Thyroid gland (tissue), 4 donors: ENCODE measurements around the gene XAF1. TPM values are rescaled to one million over a fixed set of nuclear protein-coding genes. Genes with fewer than 3 reads are reported as not detected.
"Not testable (repeated sequence)": the region's sequence is repeated elsewhere in the genome, so short reads cannot be mapped to it uniquely, and the experiment has no call there.

Experiments
- DNase-seq, 2 donors: peaks; one replicate each; pipeline ENCODE4 v3.0.0-alpha.2; 2019
- H3K27ac ChIP-seq, 3 donors: fragments of 200-600 bp; sonication (generic); 1 replicate in 2 of 3; 2 replicates in 1 of 3; pipeline ENCODE4 v1.5.1; 2016 to 2019; ENCODE audit warnings: mild to moderate bottlenecking in 1 of 3, moderate library complexity in 1 of 3
- H3K27me3 ChIP-seq: fragments of 200-600 bp; sonication (generic); one replicate; pipeline ENCODE4 v1.5.1; 2019
- H3K36me3 ChIP-seq, 2 donors: fragments of 200-600 bp; sonication (generic); one replicate each; pipeline ENCODE4 v1.5.1; 2016 to 2019
- H3K4me1 ChIP-seq, 2 donors: fragments of 200-600 bp; sonication (generic); one replicate each; pipeline ENCODE4 v1.5.1; 2017 to 2019
- H3K4me3 ChIP-seq, 3 donors: fragments of 200-600 bp; sonication (generic); replicated peaks in 1 of 3; 1 replicate in 2 of 3; 2 replicates in 1 of 3; pipeline ENCODE4 v1.5.1; 2016; ENCODE audit warnings: mild to moderate bottlenecking in 1 of 3
- H3K9me3 ChIP-seq: fragments of 200-600 bp; sonication (generic); one replicate; pipeline ENCODE4 v1.5.1; 2017
- POLR2A ChIP-seq, 2 donors: fragments of 450-650 bp; IDR thresholded peaks; one replicate each; pipeline ENCODE4 v1.6.1; 2017; ENCODE audit warnings: antibody characterized with exemption in 2 of 2, mild to moderate bottlenecking in 2 of 2, moderate library complexity in 1 of 2
- WGBS, 2 donors: methylation state at CpG; one replicate each; pipeline ENCODE4 v1.1.5; 2017; 5-methylcytosine and 5-hydroxymethylcytosine counted together
- intact Hi-C: fragments of 100-400 bp; cut with DNase I; formaldehyde crosslinking; loops from one replicate; pipeline ENCODE4 v1.15.1; 2023
- total RNA-seq, 4 donors: library from RNA; depleted of rRNA; stranded (reverse); fragments of >200 nt; gene quantifications; one replicate each; pipeline ENCODE4 v1.2.3, GENCODE V29; 2016
- TF ChIP-seq, protein P1 (sequence below), 6 experiments: fragments of 200-600 bp in 3 of 6; fragments of 450-650 bp in 3 of 6; sonication (generic) in 3 of 6; IDR thresholded peaks; one replicate each; pipeline ENCODE4 v1.5.1; 2016 to 2019; ENCODE audit warnings: antibody characterized with exemption in 6 of 6, mild to moderate bottlenecking in 2 of 6, inconsistent platforms in 1 of 6, moderate library complexity in 1 of 6

The XAF1 gene
- total RNA-seq, 4 donors from 2014 or later, result 10.0 to 34.1 (median 12.6) TPM

DNA sequence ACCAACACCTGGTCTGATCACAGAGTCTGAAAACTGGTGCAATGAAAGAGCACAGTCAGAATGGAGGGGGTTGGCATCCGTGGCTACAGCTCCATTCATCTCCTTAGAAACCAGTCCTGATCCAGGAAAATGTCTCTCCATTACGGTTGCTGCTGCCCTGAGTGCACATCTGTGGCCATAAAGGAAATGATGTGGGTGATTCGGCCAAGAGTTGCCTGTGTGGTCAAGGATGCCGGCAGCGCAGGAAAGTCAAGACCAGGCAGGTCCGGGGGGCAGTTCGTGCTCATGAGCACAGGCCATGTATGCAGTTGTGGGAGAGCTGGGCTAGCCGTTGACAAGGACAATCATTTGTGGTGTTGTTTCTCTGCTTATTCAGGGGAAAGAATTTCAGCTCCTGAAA, 5.9 kb downstream of the XAF1 start:
- Histone ChIP-seq H3K27me3 (no peaks in the 10 kb centered on the region), H3K4me3 (no peak overlapping the region), H3K4me1 (peaks cover 0 to 5% of the 10 kb centered on the region in 2 donors), H3K9me3 (no peaks in the 10 kb centered on the region), H3K27ac (no peak overlapping the region), H3K36me3 (peaks cover 3 to 11% of the 10 kb centered on the region in 2 donors)
- TF ChIP-seq POLR2A (IDR thresholded peaks at IDR 0.05), result no peak
- TF ChIP-seq, protein P1, sequence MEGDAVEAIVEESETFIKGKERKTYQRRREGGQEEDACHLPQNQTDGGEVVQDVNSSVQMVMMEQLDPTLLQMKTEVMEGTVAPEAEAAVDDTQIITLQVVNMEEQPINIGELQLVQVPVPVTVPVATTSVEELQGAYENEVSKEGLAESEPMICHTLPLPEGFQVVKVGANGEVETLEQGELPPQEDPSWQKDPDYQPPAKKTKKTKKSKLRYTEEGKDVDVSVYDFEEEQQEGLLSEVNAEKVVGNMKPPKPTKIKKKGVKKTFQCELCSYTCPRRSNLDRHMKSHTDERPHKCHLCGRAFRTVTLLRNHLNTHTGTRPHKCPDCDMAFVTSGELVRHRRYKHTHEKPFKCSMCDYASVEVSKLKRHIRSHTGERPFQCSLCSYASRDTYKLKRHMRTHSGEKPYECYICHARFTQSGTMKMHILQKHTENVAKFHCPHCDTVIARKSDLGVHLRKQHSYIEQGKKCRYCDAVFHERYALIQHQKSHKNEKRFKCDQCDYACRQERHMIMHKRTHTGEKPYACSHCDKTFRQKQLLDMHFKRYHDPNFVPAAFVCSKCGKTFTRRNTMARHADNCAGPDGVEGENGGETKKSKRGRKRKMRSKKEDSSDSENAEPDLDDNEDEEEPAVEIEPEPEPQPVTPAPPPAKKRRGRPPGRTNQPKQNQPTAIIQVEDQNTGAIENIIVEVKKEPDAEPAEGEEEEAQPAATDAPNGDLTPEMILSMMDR (IDR thresholded peaks at IDR 0.05), result no peak
- intact Hi-C loops, result no loop called here
- no peak for DNase-seq
- WGBS, 2 donors, result 74 to 81% methylated on average over 8 of the region's 8 CpGs

DNA sequence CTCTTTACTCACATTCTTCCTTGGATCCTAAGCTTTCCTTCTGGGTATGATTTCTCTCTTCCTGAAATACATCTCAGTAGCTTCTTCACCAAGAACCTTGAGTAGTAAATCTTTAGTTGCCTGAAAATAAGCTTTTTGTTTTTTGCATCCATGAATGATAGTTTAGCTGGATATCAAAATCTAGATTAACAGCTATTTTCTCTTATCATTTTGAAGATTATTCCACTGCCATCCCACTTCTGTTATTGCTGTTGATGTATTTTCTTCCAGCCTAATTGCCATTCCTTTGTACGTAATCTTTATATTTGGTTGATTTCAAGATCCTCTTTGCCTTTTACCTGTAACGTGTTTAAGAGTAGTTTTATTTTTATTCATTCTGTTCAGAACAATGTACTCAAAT, 12.6 kb downstream of the XAF1 start:
- intact Hi-C loops, result no loop called here
- H3K27me3 ChIP-seq, result no peaks in the 10 kb centered on the region
- no peaks in the 10 kb centered on the region for H3K4me1 ChIP-seq
- TF ChIP-seq, protein P1 (IDR thresholded peaks at IDR 0.05), result no peak
- TF ChIP-seq POLR2A (IDR thresholded peaks at IDR 0.05), result no peak
- H3K9me3 ChIP-seq, result no peaks in the 10 kb centered on the region
- H3K4me3 ChIP-seq, result no peak overlapping the region
- no peak overlapping the region for H3K27ac ChIP-seq
- peaks cover 35 to 62% of the 10 kb centered on the region in 2 donors for H3K36me3 ChIP-seq
- DNase-seq, result no peak
- WGBS, 2 donors, result 95 to 98% methylated on average over 2 of the region's 2 CpGs

GRCh38 chr17:6772016-6772415, 16.2 kb downstream of the XAF1 start:
- Histone ChIP-seq H3K27me3 (no peaks in the 10 kb centered on the region), H3K9me3 (no peaks in the 10 kb centered on the region), H3K4me3 (no peak overlapping the region), H3K27ac (no peak overlapping the region), H3K36me3 (peaks cover 34 to 57% of the 10 kb centered on the region in 2 donors), H3K4me1 (peaks cover 0 to 5% of the 10 kb centered on the region in 2 donors)
- WGBS, 2 donors, result 95 to 96% methylated on average over 1 of the region's 1 CpG
- TF ChIP-seq, protein P1 (IDR thresholded peaks at IDR 0.05), result no peak
- TF ChIP-seq POLR2A (IDR thresholded peaks at IDR 0.05), result no peak
- intact Hi-C loops, result no loop called here
- DNase-seq, result no peak

DNA sequence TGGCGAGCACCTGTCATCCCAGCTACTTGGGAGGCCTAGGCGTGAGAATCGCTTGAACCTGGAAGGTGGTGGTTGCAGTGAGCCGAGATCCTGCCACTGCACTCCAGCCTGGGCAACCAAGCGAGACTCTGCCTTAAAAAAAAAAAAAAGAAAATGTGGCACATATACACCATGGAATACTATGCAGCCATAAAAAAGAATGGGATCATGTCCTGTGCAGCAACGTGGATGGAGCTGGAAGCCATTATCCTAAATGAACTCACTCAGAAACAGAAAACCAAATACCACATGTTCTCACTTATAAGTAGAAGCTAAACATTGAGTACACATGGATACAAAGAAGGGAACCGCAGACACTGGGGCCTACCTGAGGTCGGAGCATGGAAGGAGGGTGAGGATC, 19.1 kb downstream of the XAF1 start:
- intact Hi-C loops, H3K27ac ChIP-seq, H3K27me3 ChIP-seq, DNase-seq, H3K4me1 ChIP-seq, H3K9me3 ChIP-seq, H3K4me3 ChIP-seq: not testable (repeated sequence)
- WGBS, 2 donors, result 96% methylated on average over 8 of the region's 8 CpGs
- peaks cover 28 to 37% of the 10 kb centered on the region in 2 donors for H3K36me3 ChIP-seq

- Histone ChIP-seq H3K4me1 (peaks cover 0 to 5% of the 10 kb centered on the region in 2 donors), H3K27ac (no peak within 1 kb of the TSS), H3K9me3 (no peaks in the 10 kb centered on the region), H3K36me3 (peaks cover 20 to 28% of the 10 kb centered on the region in 2 donors), H3K27me3 (no peaks in the 10 kb centered on the region), H3K4me3 (no peak within 1 kb of the TSS)
- intact Hi-C loops, result no loop called here
- no peak for DNase-seq
- WGBS, 2 donors, result 0 to 9% methylated on average over 12 to 18 of the region's 49 CpGs
- no peak for TF ChIP-seq POLR2A (IDR thresholded peaks at IDR 0.05)
Measured at GRCh38 chr17:6775871-6776405, 20.1 kb downstream of the XAF1 start, which contains the start of gene FBXO39. TSS of gene FBXO39 (plus strand) at chr17:6776215. CDS start at chr17:6779869, 3,654 bp downstream.

DNA sequence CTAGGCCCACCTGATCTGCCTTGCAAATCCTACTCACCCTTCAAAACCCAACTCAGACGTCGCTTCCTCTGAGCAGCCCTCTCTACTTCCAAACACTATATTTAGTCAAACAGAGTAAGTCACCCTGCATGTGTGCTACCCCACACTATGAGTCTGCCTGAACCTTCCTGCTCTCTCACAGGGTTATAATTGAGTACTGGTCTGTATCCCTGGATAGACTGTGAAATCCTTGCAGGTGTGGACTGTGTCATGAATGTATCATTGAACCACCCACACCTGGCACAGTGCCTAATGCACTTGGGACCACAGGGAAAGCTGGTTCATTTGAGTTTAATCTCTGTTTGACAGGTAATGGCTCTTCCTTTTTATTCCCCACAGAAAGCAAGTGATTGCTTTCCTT, 23.6 kb downstream of the XAF1 start:
- Histone ChIP-seq H3K4me1 (peaks cover 0 to 5% of the 10 kb centered on the region in 2 donors), H3K27me3 (no peaks in the 10 kb centered on the region), H3K27ac (no peak overlapping the region), H3K36me3 (no peaks in the 10 kb centered on the region), H3K9me3 (no peaks in the 10 kb centered on the region), H3K4me3 (no peak overlapping the region)
- TF ChIP-seq, protein P1 (IDR thresholded peaks at IDR 0.05), result no peak
- TF ChIP-seq POLR2A (IDR thresholded peaks at IDR 0.05), result no peak
- intact Hi-C loops, result no loop called here
- DNase-seq, result no peak
- 57 to 65% methylated on average over 2 of the region's 2 CpGs for WGBS, 2 donors
